Inflammatory macrophage treated with lipopolysaccharide for 4 hours (primary cell): ENCODE data around the gene FCRL2.

Experiments
- DNase-seq: peaks from one replicate; pipeline ENCODE4 v3.0.0-alpha.2; 2020

FCRL2 gene, protein sequence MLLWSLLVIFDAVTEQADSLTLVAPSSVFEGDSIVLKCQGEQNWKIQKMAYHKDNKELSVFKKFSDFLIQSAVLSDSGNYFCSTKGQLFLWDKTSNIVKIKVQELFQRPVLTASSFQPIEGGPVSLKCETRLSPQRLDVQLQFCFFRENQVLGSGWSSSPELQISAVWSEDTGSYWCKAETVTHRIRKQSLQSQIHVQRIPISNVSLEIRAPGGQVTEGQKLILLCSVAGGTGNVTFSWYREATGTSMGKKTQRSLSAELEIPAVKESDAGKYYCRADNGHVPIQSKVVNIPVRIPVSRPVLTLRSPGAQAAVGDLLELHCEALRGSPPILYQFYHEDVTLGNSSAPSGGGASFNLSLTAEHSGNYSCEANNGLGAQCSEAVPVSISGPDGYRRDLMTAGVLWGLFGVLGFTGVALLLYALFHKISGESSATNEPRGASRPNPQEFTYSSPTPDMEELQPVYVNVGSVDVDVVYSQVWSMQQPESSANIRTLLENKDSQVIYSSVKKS

DNA sequence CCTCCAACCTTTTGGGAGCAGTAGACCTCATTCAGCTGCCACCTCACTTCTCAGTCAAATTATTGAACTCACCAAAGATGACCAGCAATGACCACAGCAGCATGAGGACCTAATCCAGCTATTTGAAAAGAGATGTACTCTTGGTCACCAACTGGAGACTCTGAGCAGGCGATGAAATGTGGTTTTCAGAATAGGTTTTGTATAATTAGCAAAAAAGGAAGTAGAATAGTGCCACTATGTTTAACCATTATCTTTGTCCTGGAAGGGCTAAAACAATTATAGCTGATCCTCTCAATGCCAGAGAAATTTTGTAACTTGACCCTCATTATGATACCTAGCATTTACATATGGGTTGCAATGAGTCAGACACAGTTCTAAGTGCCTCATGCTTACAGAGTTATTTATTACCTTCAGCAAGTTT lies at the start of gene FCRL2:
FCRL2 (minus strand) TSS at position 162 of the 421 bp plus-strand sequence; CDS start at position 103, 59 bp downstream.
- DNase-seq, result no peak

DNA sequence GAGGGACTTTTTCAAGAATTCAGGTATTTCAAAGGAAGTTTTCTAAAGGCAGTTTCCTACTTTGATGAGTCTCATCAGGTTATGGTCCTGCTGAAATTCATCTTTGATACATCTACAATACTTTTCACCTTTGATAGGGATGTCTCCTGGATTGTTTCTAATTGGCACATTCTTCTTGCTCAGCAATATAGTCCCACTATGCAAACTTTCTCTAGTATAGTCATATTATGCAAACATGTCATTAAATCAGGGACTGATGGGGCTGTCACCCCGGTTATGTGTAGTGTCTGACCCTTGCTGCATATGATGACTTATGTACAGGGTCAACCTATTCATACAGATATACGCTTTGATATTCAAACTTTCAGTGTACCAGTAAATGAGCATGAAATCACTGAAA lies 43.4 kb upstream of the FCRL2 start:
- no peak for DNase-seq

GRCh38 chr1:157819896-157820295 lies 43.0 kb upstream of the FCRL2 start, which contains the start of gene FCRL1:
Gene FCRL1 (minus strand): TSS chr1:157820120. CDS start chr1:157820037, 83 bp downstream.
- DNase-seq, result peak; percentile 35

- DNase-seq, result no peak
Measured at GRCh38 chr1:157819215-157819614, 42.3 kb upstream of the FCRL2 start.

DNA sequence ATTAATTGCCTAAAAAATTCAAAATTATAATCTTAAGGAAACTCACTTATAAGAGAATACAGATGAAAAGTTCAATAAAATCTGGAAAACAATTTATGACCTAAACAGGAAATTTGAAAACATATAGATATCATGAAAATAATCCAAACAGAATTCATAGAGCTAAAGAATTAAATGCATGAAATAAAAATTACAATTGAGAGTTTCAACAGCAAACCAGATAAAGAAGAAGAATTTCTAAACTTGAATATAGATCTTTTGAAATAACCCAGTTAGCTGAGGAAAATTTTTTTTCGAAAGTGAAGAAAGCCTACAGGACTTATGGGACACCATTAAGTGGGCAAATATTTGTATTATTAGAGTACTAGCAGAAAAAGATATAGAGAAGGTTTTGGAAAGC lies 36.3 kb upstream of the FCRL2 start:
- no peak for DNase-seq

DNA sequence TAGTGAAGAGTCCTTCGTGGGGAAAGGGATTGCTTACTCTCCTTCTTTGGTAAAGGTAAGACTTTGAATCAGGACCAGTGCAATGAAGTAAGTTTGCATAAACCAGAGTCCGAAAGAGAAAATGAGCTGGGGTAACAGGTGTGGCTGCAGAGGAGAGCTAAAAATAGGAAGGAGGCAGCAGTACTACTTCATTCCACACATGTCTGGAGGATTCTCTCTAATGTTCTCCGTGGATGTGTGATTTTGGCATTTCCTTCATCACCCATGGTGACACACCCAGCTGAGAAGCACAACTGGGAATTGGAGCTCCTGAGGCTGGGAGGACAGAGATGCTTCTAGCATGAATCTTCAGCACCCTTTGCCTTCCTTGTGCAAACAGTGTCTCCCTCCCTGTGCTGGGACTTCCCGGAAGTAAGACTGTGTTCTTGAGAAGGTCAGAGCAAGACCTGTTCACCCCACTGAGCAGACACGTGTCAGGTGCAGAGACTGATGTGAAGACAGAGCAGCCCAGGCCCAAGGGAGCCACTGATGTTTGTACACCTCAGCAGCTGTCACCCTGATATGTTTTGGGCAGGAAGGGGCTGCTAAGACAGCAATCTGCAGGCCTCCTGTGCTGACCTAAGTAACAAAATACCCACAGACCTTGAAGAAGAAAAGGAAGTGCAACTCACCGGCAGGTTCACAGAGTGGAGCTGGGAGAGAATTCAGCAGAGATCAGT lies 29.7 kb upstream of the FCRL2 start:
- DNase-seq, result no peak

GRCh38 chr1:157803851-157804250 lies 26.9 kb upstream of the FCRL2 start:
- peak; percentile 44 for DNase-seq

DNA sequence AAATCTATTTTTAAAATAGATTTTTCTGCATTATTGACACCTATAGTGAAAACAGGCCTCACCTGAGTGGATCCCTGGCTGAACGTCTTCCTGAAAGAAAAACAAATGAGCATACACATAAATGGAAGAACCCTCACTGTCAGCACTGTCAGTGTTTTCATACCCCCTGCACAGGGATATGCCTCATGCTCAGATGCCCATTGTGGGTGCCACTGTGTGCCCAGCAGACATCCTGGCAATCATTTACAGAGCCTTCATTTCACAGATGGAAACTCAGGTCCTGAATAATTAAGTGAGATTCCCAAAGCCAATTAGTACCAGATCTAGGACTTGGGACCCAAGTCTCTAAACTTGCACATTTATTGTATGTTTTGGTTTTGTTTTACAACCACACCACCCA lies 23.1 kb upstream of the FCRL2 start:
- no peak for DNase-seq

DNA sequence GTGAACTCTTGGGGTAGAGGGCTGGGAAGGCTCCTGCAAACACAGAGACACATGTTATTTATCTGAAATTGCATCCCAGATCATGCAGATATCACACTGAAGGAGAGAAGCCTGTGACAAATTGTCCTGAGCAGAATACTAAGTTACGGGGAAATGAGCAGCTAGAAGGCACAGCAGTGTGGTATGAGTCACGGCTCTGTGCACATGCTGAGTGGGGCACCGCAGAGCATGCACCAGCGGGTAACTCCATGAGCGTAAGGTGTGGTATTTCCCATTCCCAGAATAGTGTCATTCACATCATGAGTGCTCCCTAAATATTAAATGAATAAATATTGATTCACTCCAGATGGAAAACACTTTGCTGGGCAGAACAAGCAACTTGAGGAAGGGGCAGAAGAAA lies 21.3 kb upstream of the FCRL2 start:
- no peak for DNase-seq

GRCh38 chr1:157785248-157785647 lies 8.3 kb upstream of the FCRL2 start:
- DNase-seq, result no peak

- DNase-seq, result no peak
Measured at GRCh38 chr1:157784801-157785200, 7.9 kb upstream of the FCRL2 start.

DNA sequence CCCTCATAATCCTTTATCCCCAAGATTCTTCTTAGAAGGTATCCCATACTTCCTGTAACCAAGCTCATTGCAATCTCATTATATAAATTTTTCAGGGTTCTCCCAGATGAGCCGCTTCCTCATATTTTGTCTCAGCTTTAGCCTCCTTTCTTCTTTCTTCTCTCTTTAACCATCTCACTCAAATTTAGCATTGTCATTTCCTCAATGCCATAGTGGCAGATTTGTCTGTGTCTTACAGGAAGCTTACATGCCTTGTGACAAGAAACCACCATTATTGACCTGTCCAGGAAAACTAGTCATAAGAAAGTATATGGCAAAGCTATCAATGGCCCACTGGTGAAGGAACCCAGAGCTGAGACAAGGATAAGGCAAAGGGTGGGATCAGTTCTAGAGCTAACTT lies 6.0 kb upstream of the FCRL2 start:
- DNase-seq, result peak; percentile 35

- DNase-seq, result no peak
Measured at GRCh38 chr1:157781048-157781447, 4.1 kb upstream of the FCRL2 start.

DNA sequence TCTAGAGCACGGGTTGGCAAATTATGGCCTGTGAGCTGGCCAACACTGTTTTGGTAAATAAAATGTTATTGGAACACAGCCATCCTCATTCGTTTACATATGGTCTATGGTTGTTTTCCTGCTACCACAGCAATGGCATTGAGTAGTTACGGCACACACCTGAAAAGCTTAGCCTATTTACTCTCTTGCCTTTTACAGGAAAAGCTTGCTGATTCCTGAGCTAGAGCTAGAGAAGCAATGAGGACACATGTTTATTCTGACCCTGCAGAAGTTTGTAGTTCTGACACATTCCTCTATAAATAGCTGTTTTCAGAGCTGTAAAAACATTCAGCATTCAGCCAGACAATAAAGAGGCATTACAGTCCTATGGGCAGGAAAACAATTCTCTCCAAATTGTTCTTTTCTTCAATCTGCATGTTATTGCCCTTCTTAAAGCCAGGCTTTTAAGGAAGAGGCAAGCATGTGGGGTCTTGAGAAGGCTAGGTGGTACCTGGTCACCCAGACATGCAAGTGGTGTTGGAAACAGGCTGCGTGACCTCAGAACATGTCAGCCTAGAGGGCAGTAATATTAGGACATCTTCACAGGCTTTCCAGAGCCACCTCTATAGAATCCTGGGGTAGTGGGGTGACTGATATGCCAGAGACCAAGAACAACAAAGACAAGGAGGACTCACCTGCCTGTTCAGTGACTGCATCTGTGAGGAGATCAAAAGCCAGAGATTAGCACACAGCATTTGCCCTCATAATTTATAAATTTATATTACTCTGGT lies 1.6 kb downstream of the FCRL2 start:
- no peak for DNase-seq

GRCh38 chr1:157774412-157774811 lies 2.5 kb downstream of the FCRL2 start:
- DNase-seq, result no peak

- DNase-seq, result no peak
Measured at GRCh38 chr1:157773493-157774350, 3.2 kb downstream of the FCRL2 start.

GRCh38 chr1:157771661-157772425 lies 5.1 kb downstream of the FCRL2 start:
- DNase-seq, result peak; percentile 27

- DNase-seq, result no peak
Measured at GRCh38 chr1:157770442-157771043, 6.4 kb downstream of the FCRL2 start.

- DNase-seq, result no peak
Measured at GRCh38 chr1:157766792-157767191, 10.1 kb downstream of the FCRL2 start.

- DNase-seq, result no peak
Measured at GRCh38 chr1:157758018-157758417, 18.9 kb downstream of the FCRL2 start.

DNA sequence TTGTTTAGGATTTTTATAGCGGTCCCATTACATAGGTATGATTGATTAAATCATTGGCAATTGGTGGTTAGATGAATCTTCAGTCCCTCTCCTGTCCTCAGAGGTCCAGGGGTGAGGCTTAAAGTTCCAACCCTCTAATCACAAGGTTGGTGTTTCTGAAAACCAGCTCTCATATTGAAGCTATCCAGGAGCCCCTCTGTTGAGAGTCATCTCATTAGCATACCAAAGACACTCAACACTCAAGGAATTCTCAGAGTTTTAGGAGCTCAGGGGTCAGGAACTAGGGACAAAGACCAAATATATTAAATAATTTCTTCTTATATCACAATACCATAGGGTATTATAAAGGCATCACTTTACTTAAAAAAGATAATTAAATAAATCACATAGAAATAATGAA lies 23.3 kb downstream of the FCRL2 start:
- DNase-seq, result no peak
